ENCODE data around the gene ZNF341.

GRCh38 chr20:33828967-33829560, 97.3 kb downstream of the ZNF341 start:
- TF ChIP-seq CTCF (IDR thresholded peaks at IDR 0.05) (no peak), POLR2A (IDR thresholded peaks at IDR 0.05) (no peak)

Measured in Peyer's patch (tissue), 4 donors.